Measurements from ENCODE around the gene PALD1.

GRCh38 chr10:70604106-70604505, 125.5 kb downstream of the PALD1 start:
- TF ChIP-seq CTCF (IDR thresholded peaks at IDR 0.05) (no peak), POLR2A (IDR thresholded peaks at IDR 0.05) (no peak), EP300 (IDR thresholded peaks at IDR 0.05) (no peak), POLR2AphosphoS5 (IDR thresholded peaks at IDR 0.05) (no peak)

Measured in upper lobe of left lung (tissue), 4 donors.